DMS53 treated with DMSO at 0.1 percent for 48 hours (cell line): ENCODE data around the gene PRKN.

ENCODE experiments used
- DNase-seq: peaks from one replicate; lab custom pipeline; 2025; ENCODE audit not compliant: unreplicated experiment; lab: John Stamatoyannopoulos, UW

PRKN gene

GRCh38 chr6:162150295-162150694 is 577.3 kb downstream of the PRKN start:
- DNase-seq: no peak

GRCh38 chr6:162149786-162150185 is 577.8 kb downstream of the PRKN start:
- no peak for DNase-seq

- no peak for DNase-seq
Observed at GRCh38 chr6:162147805-162148204, 579.8 kb downstream of the PRKN start.

GRCh38 chr6:162147281-162147680 is 580.3 kb downstream of the PRKN start:
- DNase-seq: no peak

GRCh38 chr6:162140251-162140852 is 587.2 kb downstream of the PRKN start:
- no peak for DNase-seq

- no peak for DNase-seq
Observed at GRCh38 chr6:162125659-162126058, 601.9 kb downstream of the PRKN start.

GRCh38 chr6:162124710-162125435 is 602.7 kb downstream of the PRKN start:
- DNase-seq: no peak

GRCh38 chr6:162123797-162124196 is 603.8 kb downstream of the PRKN start:
- DNase-seq: no peak

- no peak for DNase-seq
Observed at GRCh38 chr6:162119341-162119740, 608.2 kb downstream of the PRKN start.

- no peak for DNase-seq
Observed at GRCh38 chr6:162118706-162119105, 608.9 kb downstream of the PRKN start.

GRCh38 chr6:162116902-162117525 is 610.6 kb downstream of the PRKN start:
- DNase-seq: no peak

GRCh38 chr6:162109480-162110050 is 618.0 kb downstream of the PRKN start:
- no peak for DNase-seq

GRCh38 chr6:162108041-162108440 is 619.5 kb downstream of the PRKN start:
- DNase-seq: no peak

- DNase-seq: no peak
Observed at GRCh38 chr6:162100096-162100495, 627.5 kb downstream of the PRKN start.

GRCh38 chr6:162099685-162100084 is 627.9 kb downstream of the PRKN start:
- DNase-seq: no peak

GRCh38 chr6:162092816-162093502 is 634.6 kb downstream of the PRKN start:
- DNase-seq: no peak

- no peak for DNase-seq
Observed at GRCh38 chr6:162090734-162091133, 636.8 kb downstream of the PRKN start.

GRCh38 chr6:162088091-162088490 is 639.5 kb downstream of the PRKN start:
- DNase-seq: no peak

- DNase-seq: no peak
Observed at GRCh38 chr6:162085561-162085960, 642.0 kb downstream of the PRKN start.

GRCh38 chr6:162082520-162082919 is 645.0 kb downstream of the PRKN start:
- no peak for DNase-seq

- no peak for DNase-seq
Observed at GRCh38 chr6:162078667-162079066, 648.9 kb downstream of the PRKN start.
